Measurements from ENCODE around the gene THPO.

- TF ChIP-seq ARNTL (CRISPR knock-in tag; IDR thresholded peaks at IDR 0.05; ENCODE audit: borderline replicate concordance, low read depth) (no peak), ISL1 (CRISPR knock-in tag; IDR thresholded peaks at IDR 0.05) (no peak)
These were observed 2.1 kb downstream of the THPO start for GRCh38 chr3:184375747-184376461.

Data from SK-N-SH treated with all-trans-retinoic acid at 6 μM for 48 hours (cell line).